PC-9 (cell line): ENCODE results near the gene UNC119B. TPM values are rescaled to one million over a fixed set of nuclear protein-coding genes. Genes with fewer than 3 reads are reported as not detected.

Experiments used
- BruUV-seq: library from RNA; stranded (reverse); fragments of 400-500 nt; replicated peaks from 2 replicates; lab custom pipeline; 2021; lab: Mats Ljungman, UMichigan
- CTCF ChIA-PET: fragments of 300-600 bp; sonication (Branson Sonifier 250); formaldehyde crosslinking; loops from one replicate; lab custom pipeline; 2022; ENCODE audit warnings: antibody characterized with exemption; lab: Charles Lee
- POLR2A ChIA-PET: fragments of 300-600 bp; sonication (Branson Sonifier 250); formaldehyde crosslinking; loops from one replicate; lab custom pipeline; 2022; ENCODE audit warnings: antibody characterized with exemption; ENCODE audit not compliant: unreplicated experiment; lab: Charles Lee
- DNase-seq, 2 experiments: peaks; one replicate each; pipeline versions ENCODE4 v3.0.0 to v3.0.0-alpha.2; 2015 to 2022; ENCODE audit warnings: mixed read lengths in 1 of 2
- H2AFZ ChIP-seq: fragments of 200-600 bp; sonication (generic); 2 replicates; pipeline ENCODE4 v1.8.1; 2017; ENCODE audit warnings: antibody characterized with exemption
- H3F3A ChIP-seq: fragments of 200-600 bp; sonication (generic); 2 replicates; pipeline ENCODE4 v1.8.1; 2017; ENCODE audit warnings: antibody characterized with exemption, mild to moderate bottlenecking, low read depth; ENCODE audit not compliant: insufficient read depth
- H3K27ac ChIP-seq: fragments of 200-600 bp; sonication (generic); 2 replicates; pipeline ENCODE4 v1.6.1; 2016; ENCODE audit warnings: mixed run types
- H3K27me3 ChIP-seq: fragments of 200-600 bp; sonication (generic); 2 replicates; pipeline ENCODE4 v1.6.1; 2016; ENCODE audit warnings: low read depth, mixed run types; ENCODE audit not compliant: insufficient read depth
- H3K36me3 ChIP-seq: fragments of 200-600 bp; sonication (generic); 2 replicates; pipeline ENCODE4 v1.6.1; 2016; ENCODE audit warnings: low read depth, mixed run types
- H3K4me1 ChIP-seq: fragments of 200-600 bp; sonication (generic); replicated peaks from 2 replicates; pipeline ENCODE4 v1.6.1; 2016; ENCODE audit warnings: mixed run types; ENCODE audit not compliant: insufficient read depth
- H3K4me2 ChIP-seq: fragments of 200-600 bp; sonication (generic); 2 replicates; pipeline ENCODE4 v1.6.1; 2017; ENCODE audit warnings: mixed run types
- H3K4me3 ChIP-seq: fragments of 200-600 bp; sonication (generic); 2 replicates; pipeline ENCODE4 v1.6.1; 2016; ENCODE audit warnings: mixed run types
- H3K79me2 ChIP-seq: fragments of 200-600 bp; sonication (generic); 2 replicates; pipeline ENCODE4 v1.6.1; 2017; ENCODE audit warnings: low read depth, mixed run types
- H3K9me2 ChIP-seq: fragments of 200-600 bp; sonication (generic); 2 replicates; pipeline ENCODE4 v1.8.1; 2017; ENCODE audit warnings: mild to moderate bottlenecking; ENCODE audit not compliant: insufficient read depth
- H3K9me3 ChIP-seq: fragments of 200-600 bp; sonication (generic); 2 replicates; pipeline ENCODE4 v1.8.1; 2016; ENCODE audit warnings: low read depth; ENCODE audit not compliant: insufficient read depth
- H4K20me1 ChIP-seq: fragments of 200-600 bp; sonication (generic); 2 replicates; pipeline ENCODE4 v1.8.1; 2017; ENCODE audit not compliant: insufficient read depth
- EZH2 ChIP-seq: fragments of 200-600 bp; sonication (generic); IDR thresholded peaks from 2 replicates; pipeline ENCODE4 v1.8.0; 2017; ENCODE audit warnings: antibody characterized with exemption, low read depth
- intact Hi-C: fragments of 100-400 bp; cut with micrococcal nuclease; formaldehyde crosslinking; loops from one replicate; pipeline ENCODE4 v1.10.0; 2022; ENCODE audit not compliant: unreplicated experiment
- total RNA-seq: library from RNA; stranded (reverse); gene quantifications from 2 replicates; pipeline ENCODE4 v1.2.3, GENCODE V29; 2021
- TF ChIP-seq, protein P1 (sequence below): fragments of 200-600 bp; sonication (generic); conservative IDR thresholded peaks from 2 replicates; pipeline ENCODE4 v1.6.1; 2017; ENCODE audit warnings: mixed run types, antibody characterized with exemption, mild to moderate bottlenecking, moderate library complexity

UNC119B gene
- total RNA-seq, 1 experiment from 2014 or later: 25.9 TPM

DNA sequence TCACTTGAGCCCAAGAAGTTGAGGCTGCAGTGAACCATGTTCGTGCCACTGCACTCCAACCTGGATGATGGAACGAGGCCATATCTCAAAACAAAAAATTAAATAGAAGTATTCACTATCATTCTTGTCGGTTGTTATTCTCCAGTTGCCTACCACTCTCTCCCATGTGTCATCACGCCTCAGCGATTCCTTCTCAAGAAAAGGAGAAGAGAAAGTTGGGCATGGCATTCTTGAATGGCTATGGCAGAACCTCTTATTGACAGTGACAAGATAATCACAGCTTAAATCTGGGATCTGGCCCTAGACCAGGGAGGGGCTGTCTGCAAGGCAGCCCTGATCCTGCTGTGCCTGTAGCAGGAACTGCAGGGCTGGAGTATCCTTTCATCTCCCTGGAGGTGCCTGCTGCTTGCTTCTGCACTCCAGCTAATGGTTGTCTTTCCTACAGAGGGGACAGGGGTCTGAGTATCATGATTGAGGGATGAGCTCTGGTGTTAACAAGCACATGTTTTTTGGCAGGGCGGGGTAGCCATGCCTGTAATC, 36.1 kb upstream of the UNC119B start:
- Histone ChIP-seq H3K27ac (no peak overlapping the region), H2AFZ (no peak overlapping the region), H3K4me2 (no peak overlapping the region), H3K36me3 (no peaks in the 10 kb centered on the region), H3F3A (peaks cover 5% of the 10 kb centered on the region; the same call in 1 of the 2 replicates), H3K9me2 (no peaks in the 10 kb centered on the region), H3K27me3 (no peaks in the 10 kb centered on the region), H4K20me1 (no peaks in the 10 kb centered on the region), H3K9me3 (no peaks in the 10 kb centered on the region), H3K4me1 (peaks cover 10% of the 10 kb centered on the region; the same call in 1 of the 2 replicates), H3K4me3 (no peak overlapping the region), H3K79me2 (no peaks in the 10 kb centered on the region)
- TF ChIP-seq, protein P1, sequence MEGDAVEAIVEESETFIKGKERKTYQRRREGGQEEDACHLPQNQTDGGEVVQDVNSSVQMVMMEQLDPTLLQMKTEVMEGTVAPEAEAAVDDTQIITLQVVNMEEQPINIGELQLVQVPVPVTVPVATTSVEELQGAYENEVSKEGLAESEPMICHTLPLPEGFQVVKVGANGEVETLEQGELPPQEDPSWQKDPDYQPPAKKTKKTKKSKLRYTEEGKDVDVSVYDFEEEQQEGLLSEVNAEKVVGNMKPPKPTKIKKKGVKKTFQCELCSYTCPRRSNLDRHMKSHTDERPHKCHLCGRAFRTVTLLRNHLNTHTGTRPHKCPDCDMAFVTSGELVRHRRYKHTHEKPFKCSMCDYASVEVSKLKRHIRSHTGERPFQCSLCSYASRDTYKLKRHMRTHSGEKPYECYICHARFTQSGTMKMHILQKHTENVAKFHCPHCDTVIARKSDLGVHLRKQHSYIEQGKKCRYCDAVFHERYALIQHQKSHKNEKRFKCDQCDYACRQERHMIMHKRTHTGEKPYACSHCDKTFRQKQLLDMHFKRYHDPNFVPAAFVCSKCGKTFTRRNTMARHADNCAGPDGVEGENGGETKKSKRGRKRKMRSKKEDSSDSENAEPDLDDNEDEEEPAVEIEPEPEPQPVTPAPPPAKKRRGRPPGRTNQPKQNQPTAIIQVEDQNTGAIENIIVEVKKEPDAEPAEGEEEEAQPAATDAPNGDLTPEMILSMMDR: no peak
- no peak for TF ChIP-seq EZH2
- CTCF ChIA-PET: no interaction called here
- BruUV-seq: no TSS peak
- POLR2A ChIA-PET: no interaction called here
- no peak for DNase-seq
- intact Hi-C loops: loop anchor here (5.0 kb wide), 1 partner anchor 358 kb away; no protein-coding TSS in a partner anchor

DNA sequence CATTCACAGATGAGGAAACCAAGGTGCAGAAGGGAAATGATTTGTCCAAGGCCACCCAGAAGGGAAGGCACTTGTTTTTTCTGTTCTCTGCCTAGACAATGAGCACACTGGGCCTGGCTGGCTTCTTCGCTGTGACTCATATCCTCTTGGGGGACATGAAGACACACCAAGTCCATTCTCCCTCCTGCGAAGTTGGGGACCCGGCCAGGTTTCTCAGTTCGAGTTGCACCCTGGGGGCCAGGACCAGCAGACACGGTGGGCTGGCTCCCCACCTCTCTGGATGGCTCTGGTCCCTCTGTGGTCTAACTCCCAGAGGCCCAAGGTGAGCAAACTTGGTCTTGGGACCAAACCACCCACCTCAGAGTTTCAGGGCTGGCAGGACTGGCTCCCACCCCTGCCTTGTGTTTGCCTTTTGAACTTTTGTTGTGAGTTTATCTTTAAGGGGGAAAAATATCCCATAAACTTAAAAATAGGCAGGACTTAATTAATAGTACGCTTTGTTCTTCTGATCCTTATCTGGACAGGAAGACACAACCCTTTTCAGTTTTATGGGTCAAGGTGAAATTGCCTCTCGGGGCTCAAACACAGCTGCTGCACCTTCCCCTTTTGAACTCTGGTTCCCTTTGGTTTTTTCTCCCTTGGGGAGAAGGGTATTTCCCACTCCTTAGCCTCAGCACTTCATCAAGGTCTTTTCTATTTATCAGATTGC, 32.3 kb upstream of the UNC119B start:
- Histone ChIP-seq H3K4me1 (peaks cover 10% of the 10 kb centered on the region; the same call in 1 of the 2 replicates), H3K36me3 (no peaks in the 10 kb centered on the region), H3F3A (peaks cover 5% of the 10 kb centered on the region; the same call in 1 of the 2 replicates), H3K27ac (no peak overlapping the region), H3K4me2 (peak overlapping the region; percentile 16; the same call in 1 of the 2 replicates), H2AFZ (no peak overlapping the region), H3K79me2 (no peaks in the 10 kb centered on the region), H3K9me2 (no peaks in the 10 kb centered on the region), H4K20me1 (no peaks in the 10 kb centered on the region), H3K27me3 (no peaks in the 10 kb centered on the region), H3K9me3 (no peaks in the 10 kb centered on the region), H3K4me3 (no peak overlapping the region)
- intact Hi-C loops: no loop called here
- no TSS peak for BruUV-seq
- no peak for TF ChIP-seq EZH2
- TF ChIP-seq, protein P1: no peak
- CTCF ChIA-PET: no interaction called here
- no peak for DNase-seq
- POLR2A ChIA-PET: no interaction called here

DNA sequence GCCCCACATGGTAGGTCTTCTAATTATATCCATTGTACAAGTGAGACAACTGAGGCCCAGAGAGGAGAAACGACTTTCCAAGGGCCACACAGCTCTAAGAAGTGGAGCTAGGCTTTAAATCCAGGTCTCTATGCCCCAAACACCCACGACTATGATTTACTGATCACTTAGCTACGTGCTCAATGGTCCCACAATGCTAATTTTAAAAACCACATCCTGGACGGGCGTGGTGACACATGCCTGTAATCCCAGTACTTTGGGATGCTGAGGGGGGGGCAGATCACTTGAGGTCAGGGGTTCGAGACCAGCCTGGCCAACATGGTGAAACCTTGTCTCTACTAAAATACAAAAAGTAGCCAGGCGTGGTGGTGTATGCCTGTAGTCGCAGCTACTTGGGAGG, 31.7 kb upstream of the UNC119B start:
- H3K27ac ChIP-seq: no peak overlapping the region
- BruUV-seq: no TSS peak
- H3K4me1 ChIP-seq: peaks cover 10% of the 10 kb centered on the region; the same call in 1 of the 2 replicates
- H3K27me3 ChIP-seq: no peaks in the 10 kb centered on the region
- H4K20me1 ChIP-seq: no peaks in the 10 kb centered on the region
- no peaks in the 10 kb centered on the region for H3K9me2 ChIP-seq
- intact Hi-C loops: no loop called here
- H3K4me3 ChIP-seq: no peak overlapping the region
- TF ChIP-seq, protein P1: no peak
- no peak for TF ChIP-seq EZH2
- H3K36me3 ChIP-seq: no peaks in the 10 kb centered on the region
- no peak for DNase-seq
- no peaks in the 10 kb centered on the region for H3K9me3 ChIP-seq
- H2AFZ ChIP-seq: no peak overlapping the region
- POLR2A ChIA-PET: no interaction called here
- H3K79me2 ChIP-seq: no peaks in the 10 kb centered on the region
- peaks cover 5% of the 10 kb centered on the region; the same call in 1 of the 2 replicates for H3F3A ChIP-seq
- CTCF ChIA-PET: interaction anchor here (0.6 kb wide), 1 partner anchor 44 kb away, joined by 3 read pairs; no protein-coding TSS in a partner anchor
- H3K4me2 ChIP-seq: no peak overlapping the region
